ENCODE measurements around the gene THEMIS2.
"Not testable (repeated sequence)": the region's sequence is repeated elsewhere in the genome, so short reads cannot be mapped to it uniquely, and the experiment has no call there.

GRCh38 chr1:27871076-27871475 lies 1.3 kb upstream of the THEMIS2 start:
- TF ChIP-seq, protein P1, sequence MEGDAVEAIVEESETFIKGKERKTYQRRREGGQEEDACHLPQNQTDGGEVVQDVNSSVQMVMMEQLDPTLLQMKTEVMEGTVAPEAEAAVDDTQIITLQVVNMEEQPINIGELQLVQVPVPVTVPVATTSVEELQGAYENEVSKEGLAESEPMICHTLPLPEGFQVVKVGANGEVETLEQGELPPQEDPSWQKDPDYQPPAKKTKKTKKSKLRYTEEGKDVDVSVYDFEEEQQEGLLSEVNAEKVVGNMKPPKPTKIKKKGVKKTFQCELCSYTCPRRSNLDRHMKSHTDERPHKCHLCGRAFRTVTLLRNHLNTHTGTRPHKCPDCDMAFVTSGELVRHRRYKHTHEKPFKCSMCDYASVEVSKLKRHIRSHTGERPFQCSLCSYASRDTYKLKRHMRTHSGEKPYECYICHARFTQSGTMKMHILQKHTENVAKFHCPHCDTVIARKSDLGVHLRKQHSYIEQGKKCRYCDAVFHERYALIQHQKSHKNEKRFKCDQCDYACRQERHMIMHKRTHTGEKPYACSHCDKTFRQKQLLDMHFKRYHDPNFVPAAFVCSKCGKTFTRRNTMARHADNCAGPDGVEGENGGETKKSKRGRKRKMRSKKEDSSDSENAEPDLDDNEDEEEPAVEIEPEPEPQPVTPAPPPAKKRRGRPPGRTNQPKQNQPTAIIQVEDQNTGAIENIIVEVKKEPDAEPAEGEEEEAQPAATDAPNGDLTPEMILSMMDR (IDR thresholded peaks at IDR 0.05; ENCODE audit: insufficient read depth, low read length): not testable (repeated sequence)
- not testable (repeated sequence) for TF ChIP-seq SPI1 (IDR thresholded peaks at IDR 0.05; ENCODE audit: borderline replicate concordance, low read depth); POLR2AphosphoS5 (IDR thresholded peaks at IDR 0.05; ENCODE audit: low read depth); GABPA (IDR thresholded peaks at IDR 0.05; ENCODE audit: low read depth)
- TF ChIP-seq, protein P2, sequence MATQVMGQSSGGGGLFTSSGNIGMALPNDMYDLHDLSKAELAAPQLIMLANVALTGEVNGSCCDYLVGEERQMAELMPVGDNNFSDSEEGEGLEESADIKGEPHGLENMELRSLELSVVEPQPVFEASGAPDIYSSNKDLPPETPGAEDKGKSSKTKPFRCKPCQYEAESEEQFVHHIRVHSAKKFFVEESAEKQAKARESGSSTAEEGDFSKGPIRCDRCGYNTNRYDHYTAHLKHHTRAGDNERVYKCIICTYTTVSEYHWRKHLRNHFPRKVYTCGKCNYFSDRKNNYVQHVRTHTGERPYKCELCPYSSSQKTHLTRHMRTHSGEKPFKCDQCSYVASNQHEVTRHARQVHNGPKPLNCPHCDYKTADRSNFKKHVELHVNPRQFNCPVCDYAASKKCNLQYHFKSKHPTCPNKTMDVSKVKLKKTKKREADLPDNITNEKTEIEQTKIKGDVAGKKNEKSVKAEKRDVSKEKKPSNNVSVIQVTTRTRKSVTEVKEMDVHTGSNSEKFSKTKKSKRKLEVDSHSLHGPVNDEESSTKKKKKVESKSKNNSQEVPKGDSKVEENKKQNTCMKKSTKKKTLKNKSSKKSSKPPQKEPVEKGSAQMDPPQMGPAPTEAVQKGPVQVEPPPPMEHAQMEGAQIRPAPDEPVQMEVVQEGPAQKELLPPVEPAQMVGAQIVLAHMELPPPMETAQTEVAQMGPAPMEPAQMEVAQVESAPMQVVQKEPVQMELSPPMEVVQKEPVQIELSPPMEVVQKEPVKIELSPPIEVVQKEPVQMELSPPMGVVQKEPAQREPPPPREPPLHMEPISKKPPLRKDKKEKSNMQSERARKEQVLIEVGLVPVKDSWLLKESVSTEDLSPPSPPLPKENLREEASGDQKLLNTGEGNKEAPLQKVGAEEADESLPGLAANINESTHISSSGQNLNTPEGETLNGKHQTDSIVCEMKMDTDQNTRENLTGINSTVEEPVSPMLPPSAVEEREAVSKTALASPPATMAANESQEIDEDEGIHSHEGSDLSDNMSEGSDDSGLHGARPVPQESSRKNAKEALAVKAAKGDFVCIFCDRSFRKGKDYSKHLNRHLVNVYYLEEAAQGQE (IDR thresholded peaks at IDR 0.05; ENCODE audit: insufficient replicate concordance, low read depth): not testable (repeated sequence)

Data from HL-60 (cell line).